HG02840 (cell line): Measurements from ENCODE around the gene OR2J2.
"Not testable (repeated sequence)": the region's sequence is repeated elsewhere in the genome, so short reads cannot be mapped to it uniquely, and the experiment has no call there.

Experiments
- ATAC-seq: cut with Tn5 transposase; IDR thresholded peaks from one replicate; pipeline ENCODE4 v1.9.1; 2021; ENCODE audit warnings: mild to moderate bottlenecking, moderate library complexity, moderate number of reproducible peaks; ENCODE audit not compliant: unreplicated experiment, low FRiP score

The OR2J2 gene

DNA sequence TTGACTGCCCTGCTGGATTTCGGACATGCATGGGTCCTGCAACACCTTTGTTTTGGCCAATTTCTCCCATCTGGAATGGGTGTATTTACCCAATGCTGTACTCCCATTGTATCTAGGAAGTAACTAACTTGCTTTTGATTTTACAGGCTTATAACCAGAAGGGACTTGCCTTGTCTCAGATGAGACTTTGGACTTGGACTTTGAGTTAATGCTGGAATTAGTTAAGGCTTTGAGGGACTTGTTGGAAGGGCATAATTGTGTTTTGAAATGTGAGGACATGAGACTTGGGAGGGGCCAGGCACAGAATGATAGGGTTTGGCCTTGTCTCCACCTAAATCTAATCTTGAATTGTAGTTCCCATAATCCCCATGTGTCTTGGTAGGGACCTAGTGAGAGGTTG is 47.3 kb downstream of the OR2J2 start:
- not testable (repeated sequence) for ATAC-seq
